ENCODE data around the gene ALS2.

The ALS2 gene

GRCh38 chr2:201758234-201758633, 22.5 kb downstream of the ALS2 start:
- no peak for DNase-seq (ENCODE audit: low read depth in 2 of 2)

DNA sequence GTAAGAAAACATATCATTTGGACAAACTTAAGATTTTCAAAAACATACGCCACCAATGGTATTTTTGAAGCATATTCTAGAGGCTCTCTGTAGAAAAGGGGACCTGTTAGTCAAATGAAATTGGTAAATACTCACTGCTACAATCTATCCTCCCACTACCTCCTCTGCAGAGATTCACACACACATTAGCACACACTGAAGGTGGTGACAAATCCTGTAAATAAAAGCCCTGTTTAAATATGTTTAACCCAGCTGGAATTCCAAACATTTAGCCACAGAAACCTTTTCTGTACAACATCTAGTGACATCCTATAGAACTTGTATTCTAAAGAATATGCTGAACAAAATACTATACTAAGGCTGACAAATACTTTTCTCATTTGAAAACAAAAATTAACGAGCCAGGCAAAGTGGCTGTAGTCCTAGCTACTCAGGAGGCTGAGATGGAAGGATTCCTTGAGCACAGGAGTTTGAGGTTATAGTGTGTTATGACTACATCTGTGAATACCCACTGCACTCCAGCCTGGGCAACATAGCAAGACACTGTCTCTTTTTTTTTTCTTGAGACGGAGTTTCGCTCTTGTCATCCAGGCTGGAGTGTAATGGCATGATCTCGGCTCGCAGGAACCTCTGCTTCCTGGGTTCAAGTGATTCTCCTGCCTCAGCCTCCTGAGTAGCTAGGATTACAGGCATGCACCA, 25.9 kb downstream of the ALS2 start:
- no peak for DNase-seq (ENCODE audit: low read depth in 2 of 2)

GRCh38 chr2:201751566-201751965, 29.2 kb downstream of the ALS2 start:
- no peak for DNase-seq (ENCODE audit: low read depth in 2 of 2)

DNA sequence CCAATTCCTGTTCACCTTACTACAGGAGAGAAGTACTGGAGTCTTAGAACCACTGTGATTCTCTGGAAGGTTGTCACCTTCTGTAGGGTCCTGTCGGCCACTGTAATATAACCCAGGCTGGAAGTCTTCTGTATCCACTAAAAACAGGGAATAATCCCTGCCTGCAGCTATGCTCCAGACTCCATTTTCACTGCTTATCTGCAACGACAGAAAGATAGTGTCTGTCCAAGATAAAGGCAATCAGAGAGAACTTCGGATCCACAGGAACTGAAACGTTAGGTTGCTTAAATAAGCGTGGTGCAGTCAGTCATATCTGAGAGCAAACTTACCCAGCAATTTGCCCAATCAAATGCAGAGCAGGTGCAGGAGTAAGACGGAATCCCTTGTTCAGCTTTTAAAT, 34.2 kb downstream of the ALS2 start:
- no peak for DNase-seq (ENCODE audit: low read depth in 2 of 2)

DNA sequence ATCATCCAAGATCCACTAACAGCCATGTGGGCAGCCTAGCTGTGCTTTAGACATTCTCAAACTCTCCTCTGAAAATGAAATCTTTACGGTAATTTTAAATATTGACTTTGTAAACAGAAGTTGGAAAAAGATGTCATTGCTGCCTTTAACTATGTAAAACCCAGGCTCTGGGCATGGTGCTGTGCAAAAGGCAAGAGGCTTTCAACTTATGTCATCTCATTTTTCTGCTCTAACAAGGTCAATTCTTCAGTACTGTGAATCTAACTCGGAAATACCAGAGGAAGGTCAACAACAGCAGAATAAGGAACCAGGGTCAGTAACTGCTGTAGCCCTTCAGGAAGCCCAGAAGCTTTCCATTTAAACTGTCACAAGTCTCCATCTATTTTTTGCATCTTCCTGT, 45.2 kb downstream of the ALS2 start:
- no peak for DNase-seq (ENCODE audit: low read depth in 2 of 2)

- DNase-seq (ENCODE audit: low read depth in 2 of 2), result no peak
These were observed 46.6 kb downstream of the ALS2 start for GRCh38 chr2:201734111-201734510.

GRCh38 chr2:201733544-201733943, 47.2 kb downstream of the ALS2 start:
- no peak for DNase-seq (ENCODE audit: low read depth in 2 of 2)

DNA sequence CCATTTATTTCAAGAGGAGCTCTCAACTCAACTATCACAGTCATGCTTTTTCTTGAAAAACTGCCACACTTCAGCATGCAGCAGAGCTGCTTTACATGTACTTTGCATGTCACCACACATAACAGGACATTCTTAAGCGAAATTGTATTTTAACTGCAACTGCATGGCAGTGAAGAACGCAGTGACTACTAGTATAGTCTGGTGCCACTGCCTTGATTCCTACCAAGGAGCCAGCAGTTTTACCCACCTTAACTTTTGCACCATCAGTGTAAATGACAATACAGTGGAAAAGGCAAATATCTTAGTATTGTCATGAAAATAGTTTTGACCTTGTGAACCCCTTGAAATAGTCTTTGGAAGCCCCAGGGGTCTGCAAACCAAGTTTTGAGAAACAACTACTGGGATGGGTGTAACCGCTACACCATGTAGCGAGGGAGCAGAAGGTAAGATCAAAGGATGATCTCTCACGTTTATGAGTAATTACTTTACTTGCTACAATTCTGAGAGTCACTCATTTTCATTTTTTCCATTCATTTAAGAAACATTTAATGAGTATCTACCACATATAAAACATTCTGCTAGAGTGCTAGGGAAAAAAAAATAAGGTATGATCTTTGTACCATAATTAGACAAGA, 50.0 kb downstream of the ALS2 start:
- DNase-seq (ENCODE audit: low read depth in 2 of 2), result no peak

DNA sequence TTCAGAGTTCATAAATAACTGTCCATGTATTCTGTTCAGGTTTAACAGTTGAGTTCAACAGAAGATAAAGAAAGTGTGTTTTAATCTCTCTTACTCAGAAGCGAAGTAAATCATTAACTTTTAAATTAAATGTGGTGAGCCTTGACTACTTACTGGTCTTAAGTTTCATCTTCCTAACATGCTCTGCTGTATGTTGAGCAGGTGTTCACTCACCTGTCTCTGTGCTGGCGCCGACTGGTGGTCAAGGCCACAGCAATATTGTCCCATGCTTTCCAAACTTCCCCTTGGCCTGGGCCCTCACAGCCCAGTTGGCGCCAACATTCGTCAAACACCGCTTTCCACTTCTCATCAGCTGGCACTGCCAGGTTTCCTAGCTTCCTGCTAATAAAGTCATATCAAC, 65.3 kb downstream of the ALS2 start:
- DNase-seq (ENCODE audit: low read depth in 2 of 2), result no peak

DNA sequence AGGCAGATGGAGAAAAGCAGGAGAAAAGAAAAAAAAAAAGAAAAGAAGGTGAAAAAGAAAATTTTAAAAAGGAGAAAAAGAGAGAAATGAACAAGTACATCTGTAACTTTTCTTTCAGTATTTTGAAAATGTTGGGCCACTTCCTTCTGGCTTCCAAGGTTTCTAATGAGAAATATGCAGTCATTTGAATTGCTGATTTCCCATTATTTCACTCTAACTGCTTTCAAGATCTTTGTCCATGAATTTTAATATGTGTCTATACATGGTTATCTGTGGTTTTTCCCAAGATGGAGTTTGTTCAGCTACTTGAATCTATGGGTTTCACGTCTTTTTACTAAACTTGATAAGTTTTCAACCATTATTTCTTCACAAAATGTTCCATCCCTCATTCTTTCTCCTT, 68.0 kb downstream of the ALS2 start:
- DNase-seq (ENCODE audit: low read depth in 2 of 2), result no peak

DNA sequence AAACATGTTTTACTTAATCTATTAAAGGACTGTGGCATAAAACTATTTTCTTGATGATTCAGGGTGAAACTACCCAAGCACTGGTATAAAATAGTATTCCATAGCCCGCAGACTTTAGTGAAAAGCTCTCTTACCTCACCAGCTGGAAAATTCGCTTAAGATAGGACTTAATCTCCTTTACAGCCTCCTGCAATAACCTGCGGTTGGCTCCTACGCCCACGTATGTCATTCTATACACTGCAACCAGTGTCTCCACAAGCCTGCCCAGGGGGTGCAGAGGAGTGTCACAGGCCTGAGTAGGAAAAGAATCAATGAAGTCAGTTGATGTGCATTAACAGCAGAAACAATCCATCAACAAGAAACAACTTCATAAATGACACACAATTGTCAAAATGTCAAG, 71.0 kb downstream of the ALS2 start:
- DNase-seq (ENCODE audit: low read depth in 2 of 2), result no peak

DNA sequence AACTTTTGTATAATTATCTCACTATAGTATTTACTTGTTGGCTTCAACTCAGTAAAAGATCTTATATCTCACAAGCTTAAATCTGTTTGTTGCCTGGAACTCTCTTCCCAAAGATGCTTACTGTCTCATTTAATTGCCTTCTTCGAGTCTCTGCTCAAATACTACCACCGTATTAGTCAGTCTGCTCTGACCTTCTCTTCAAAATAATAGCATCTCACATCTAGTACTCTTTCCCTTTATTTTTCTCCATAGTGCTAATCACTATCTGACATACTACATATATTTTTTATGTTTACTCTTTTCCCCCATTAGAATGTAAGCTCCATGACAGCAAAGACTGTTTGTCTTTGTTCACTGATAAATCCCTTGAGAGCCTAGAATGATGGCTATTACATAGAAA, 71.7 kb downstream of the ALS2 start:
- no peak for DNase-seq (ENCODE audit: low read depth in 2 of 2)

GRCh38 chr2:201707753-201708152, 73.0 kb downstream of the ALS2 start:
- no peak for DNase-seq (ENCODE audit: low read depth in 2 of 2)

- DNase-seq (ENCODE audit: low read depth in 2 of 2), result no peak
These were observed 73.6 kb downstream of the ALS2 start for GRCh38 chr2:201707142-201707541.

DNA sequence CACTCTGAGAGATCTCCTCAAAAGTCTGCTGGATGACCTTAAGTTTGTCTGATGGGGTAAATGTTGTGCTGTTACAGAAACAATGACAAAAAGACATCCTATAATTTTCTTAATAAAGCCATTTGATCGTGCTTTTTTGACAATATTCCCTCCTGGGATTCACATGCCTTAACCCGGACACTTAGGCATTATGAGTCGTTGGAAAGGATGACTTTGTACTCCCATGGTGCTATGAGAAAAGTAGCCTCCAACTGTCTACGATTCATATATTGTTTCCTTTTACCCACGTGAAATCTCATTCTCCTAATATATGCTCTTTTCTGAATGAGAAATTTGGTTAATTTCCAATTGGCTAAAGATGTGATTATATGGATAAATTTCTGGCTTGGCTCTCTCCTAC, 76.2 kb downstream of the ALS2 start:
- DNase-seq (ENCODE audit: low read depth in 2 of 2), result no peak

DNA sequence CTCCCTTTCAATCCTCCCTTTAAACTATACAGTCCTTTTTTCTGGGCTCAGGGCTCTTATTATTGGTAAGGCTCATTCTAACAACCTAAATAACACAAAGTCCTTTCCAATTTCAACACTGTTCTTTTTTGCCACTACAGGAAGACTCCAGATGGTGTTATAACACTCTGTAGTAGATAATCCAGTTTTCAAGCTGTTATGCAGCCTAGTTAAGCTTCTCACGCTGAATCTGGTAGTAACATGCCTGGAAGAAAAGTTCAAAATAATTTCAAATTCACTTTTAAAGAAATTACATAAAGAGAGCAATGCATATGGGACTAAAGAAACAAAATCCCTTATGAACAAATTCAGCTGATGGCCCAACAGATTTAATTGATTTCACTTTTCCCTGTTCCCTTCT, 79.1 kb downstream of the ALS2 start:
- no peak for DNase-seq (ENCODE audit: low read depth in 2 of 2)

DNA sequence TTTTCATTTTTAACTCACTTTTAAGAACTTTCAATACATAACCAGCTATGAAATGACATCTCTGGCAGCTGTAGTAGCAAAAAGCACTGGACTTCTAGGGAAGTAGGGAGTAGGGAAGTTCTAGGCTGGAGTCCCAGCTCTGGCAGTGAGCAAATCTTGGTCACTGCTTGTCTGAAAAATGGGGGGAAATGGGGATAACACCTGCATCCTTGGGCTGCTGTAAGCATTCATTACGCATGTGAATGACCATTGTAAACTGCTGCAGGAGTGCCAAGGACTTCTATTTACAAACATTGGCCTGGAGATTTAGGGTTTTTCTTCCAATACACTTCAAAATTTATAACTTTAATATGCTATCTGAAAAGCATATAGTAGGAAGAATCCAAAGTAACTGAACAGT, 81.3 kb downstream of the ALS2 start:
- DNase-seq (ENCODE audit: low read depth in 2 of 2), result no peak

GRCh38 chr2:201698588-201699226, 82.0 kb downstream of the ALS2 start, which contains the start of gene MPP4:
Gene MPP4, minus strand, starts transcription at chr2:201698644. Its CDS starts 4,690 bp downstream, at chr2:201693954.
- no peak for DNase-seq (ENCODE audit: low read depth in 2 of 2)

- DNase-seq (ENCODE audit: low read depth in 2 of 2), result no peak
These were observed 82.8 kb downstream of the ALS2 start for GRCh38 chr2:201697899-201698298.

GRCh38 chr2:201696151-201696659, 84.5 kb downstream of the ALS2 start:
- no peak for DNase-seq (ENCODE audit: low read depth in 2 of 2)

- no peak for DNase-seq (ENCODE audit: low read depth in 2 of 2)
These were observed 95.6 kb downstream of the ALS2 start for GRCh38 chr2:201685156-201685555.

GRCh38 chr2:201680743-201681142, 100.0 kb downstream of the ALS2 start:
- DNase-seq (ENCODE audit: low read depth in 2 of 2), result no peak

GRCh38 chr2:201678401-201678800, 102.3 kb downstream of the ALS2 start:
- no peak for DNase-seq (ENCODE audit: low read depth in 2 of 2)
